ENCODE data around the gene CDC20B.
A peak's percentile ranks its signal among the peaks of the same experiment; 100 is the strongest.

DNA sequence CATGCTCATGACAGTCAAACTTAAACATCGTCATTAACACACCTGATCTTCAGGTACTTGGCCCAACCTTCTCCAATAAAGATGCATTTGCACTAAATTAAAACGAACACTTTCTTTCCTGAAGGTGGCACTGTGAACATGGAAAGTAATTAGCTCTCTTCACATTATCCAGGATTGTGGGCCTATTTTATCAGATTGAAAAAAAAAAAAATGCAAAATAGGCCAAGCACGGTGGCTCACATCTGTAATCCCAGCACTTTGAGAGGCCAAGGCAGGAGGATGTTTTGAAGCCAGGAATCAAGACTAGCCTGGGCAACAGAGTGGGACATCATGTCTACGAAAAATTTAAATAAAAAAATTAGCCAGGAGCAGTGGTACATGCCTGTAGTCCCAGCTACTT, 14.4 kb upstream of the CDC20B start:
- TF ChIP-seq CTCF (IDR thresholded peaks at IDR 0.05; ENCODE audit: borderline replicate concordance, extremely low read depth, low read length, poor library complexity, severe bottlenecking) (peak; percentile 48), EZH2 (IDR thresholded peaks at IDR 0.05; ENCODE audit: borderline replicate concordance, low read depth, low read length, severe bottlenecking) (no peak)

All from DND-41 (cell line).